Endothelial cell of umbilical vein (primary cell): Measurements from ENCODE around the gene KIF5C.

ENCODE experiments used
- CTCF ChIP-seq, 2 donors: IDR thresholded peaks; 1 replicate in 1 of 2; 2 replicates in 1 of 2; pipeline ENCODE4 v1.5.1; 2011; ENCODE audit warnings: low read length in 2 of 2, mild to moderate bottlenecking in 2 of 2, moderate library complexity in 2 of 2, control low read depth in 1 of 2, inconsistent platforms in 1 of 2, low read depth in 1 of 2; ENCODE audit not compliant: insufficient read depth in 1 of 2; ENCODE audit errors: extremely low read depth in 1 of 2
- EZH2 ChIP-seq: IDR thresholded peaks from 2 replicates; pipeline ENCODE4 v1.6.1; 2012; ENCODE audit warnings: borderline replicate concordance, low read depth, mild to moderate bottlenecking, moderate library complexity, low read length, inconsistent platforms; ENCODE audit not compliant: severe bottlenecking
- GATA2 ChIP-seq: IDR thresholded peaks from 2 replicates; pipeline ENCODE4 v1.7.0; 2011; ENCODE audit warnings: low read depth, mild to moderate bottlenecking, moderate library complexity, mixed read lengths, low read length; ENCODE audit not compliant: insufficient read length, insufficient read depth
- JUN ChIP-seq: IDR thresholded peaks from 2 replicates; pipeline ENCODE4 v1.6.1; 2011; ENCODE audit warnings: borderline replicate concordance, low read depth; ENCODE audit not compliant: insufficient read length, insufficient read depth
- MYC ChIP-seq: IDR thresholded peaks from one replicate; pipeline ENCODE4 v1.6.1; 2011; ENCODE audit warnings: mild to moderate bottlenecking, low read depth, low read length
- POLR2AphosphoS5 ChIP-seq: IDR thresholded peaks from 2 replicates; pipeline ENCODE4 v1.6.1; 2012; ENCODE audit warnings: low read depth, mild to moderate bottlenecking, control low read depth, low read length, moderate library complexity; ENCODE audit not compliant: insufficient read depth

- TF ChIP-seq POLR2AphosphoS5 (no peak), MYC (no peak), JUN (no peak), CTCF (IDR thresholded peaks at IDR 0.05; ENCODE audit: extremely low read depth in 1 of 2, insufficient read depth in 1 of 2, low read depth in 1 of 2, low read length in 2 of 2) (no peak), GATA2 (no peak), EZH2 (no peak)
These were observed 24.8 kb downstream of the KIF5C start for GRCh38 chr2:148899638-148900318.
